GM19238 (cell line): ENCODE measurements around the gene ARNT2.

Experiments
- DNase-seq: peaks from one replicate; pipeline ENCODE4 v3.0.0; 2011; ENCODE audit warnings: low spot score; ENCODE audit not compliant: insufficient read length

Gene ARNT2

GRCh38 chr15:80550219-80550907 is 146.2 kb downstream of the ARNT2 start:
- DNase-seq: no peak

DNA sequence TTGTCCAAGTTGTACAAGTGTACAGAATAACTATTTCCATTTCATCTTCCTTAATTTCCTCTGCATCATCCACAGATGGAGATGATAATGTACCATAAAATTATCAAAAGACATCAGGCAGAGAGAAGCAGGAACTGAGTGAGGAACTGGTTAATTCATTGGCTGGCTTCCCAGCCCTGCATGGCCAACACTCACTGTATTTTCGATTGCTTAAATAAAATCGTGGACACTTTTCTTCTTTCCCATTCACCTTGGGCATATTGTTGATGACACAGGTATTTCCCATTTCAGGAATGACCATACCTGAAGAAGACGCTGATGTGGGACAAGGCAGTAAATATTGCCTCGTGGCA is 146.7 kb downstream of the ARNT2 start:
- DNase-seq: no peak

DNA sequence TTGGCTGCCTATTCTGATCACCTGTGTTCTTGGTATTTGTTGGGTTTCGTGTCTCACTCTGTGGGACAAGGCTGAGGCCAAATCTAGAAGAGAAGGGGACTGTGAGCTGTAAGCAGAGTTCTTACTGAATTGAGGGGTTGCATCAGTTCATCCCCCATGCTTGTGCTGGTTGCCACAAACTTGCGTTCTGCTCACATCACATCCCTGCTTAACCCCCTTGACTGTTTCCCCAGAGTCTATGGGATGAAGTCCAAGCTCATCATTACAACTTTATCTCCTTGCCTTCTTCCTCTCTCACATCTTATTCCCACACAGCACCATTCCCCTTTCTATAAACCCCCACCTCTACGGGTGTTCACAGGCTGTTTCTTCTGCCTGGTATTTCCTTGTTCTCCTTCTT is 147.2 kb downstream of the ARNT2 start:
- DNase-seq: no peak

DNA sequence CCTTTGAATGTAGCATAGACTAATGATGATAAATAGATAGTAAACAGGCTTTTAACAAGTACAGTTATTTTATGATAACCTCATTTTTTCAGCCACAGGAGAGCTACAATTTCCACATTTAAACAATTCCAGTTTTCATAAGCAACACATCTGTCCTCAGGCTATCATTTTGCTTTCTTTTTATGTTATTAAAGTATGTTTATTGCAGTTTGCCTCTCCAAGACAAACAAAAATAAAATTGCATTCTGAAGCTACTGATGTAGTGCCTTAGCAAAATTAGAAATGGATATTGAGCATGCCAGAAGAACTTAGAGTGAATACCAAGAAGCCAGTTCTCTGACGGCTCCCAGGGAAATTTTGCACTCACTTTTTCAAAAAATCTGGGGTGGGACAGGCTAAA is 150.4 kb downstream of the ARNT2 start:
- no peak for DNase-seq

DNA sequence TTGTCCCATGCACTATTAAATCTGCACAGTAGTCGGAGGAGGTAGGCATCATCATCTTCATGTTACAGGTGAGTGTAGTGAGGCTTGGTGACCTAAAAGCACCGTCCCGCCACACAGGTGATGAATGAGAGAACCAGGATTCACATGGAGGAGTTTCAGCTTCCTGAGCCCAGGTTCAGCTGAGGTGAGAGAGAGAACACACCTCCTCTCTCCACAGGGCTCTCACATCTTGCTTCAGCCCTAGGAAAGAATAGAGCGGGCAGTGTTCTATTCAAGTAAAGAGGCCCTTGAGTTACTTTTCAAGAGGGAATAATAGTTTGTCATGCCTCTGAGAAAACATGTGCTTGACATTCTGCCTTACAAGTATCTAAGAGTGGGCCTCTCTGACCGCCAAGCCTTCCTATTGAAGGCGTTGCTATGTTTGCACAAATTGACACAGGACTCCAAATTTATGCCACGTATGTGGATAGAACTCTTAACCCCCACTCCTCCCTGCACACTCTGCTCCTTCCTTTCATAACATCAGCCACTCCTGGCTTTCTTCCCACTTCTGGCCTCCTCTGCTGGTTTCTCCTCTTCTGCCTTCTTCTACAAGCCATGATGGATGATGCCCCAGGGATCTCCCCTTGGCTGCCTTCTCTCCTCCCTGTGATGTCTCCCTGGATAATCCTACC is 152.6 kb downstream of the ARNT2 start:
- no peak for DNase-seq

- DNase-seq: no peak
These were observed 153.5 kb downstream of the ARNT2 start for GRCh38 chr15:80557441-80558234.

- no peak for DNase-seq
These were observed 154.6 kb downstream of the ARNT2 start for GRCh38 chr15:80558631-80559319.

GRCh38 chr15:80559320-80559693 is 155.1 kb downstream of the ARNT2 start:
- DNase-seq: no peak

DNA sequence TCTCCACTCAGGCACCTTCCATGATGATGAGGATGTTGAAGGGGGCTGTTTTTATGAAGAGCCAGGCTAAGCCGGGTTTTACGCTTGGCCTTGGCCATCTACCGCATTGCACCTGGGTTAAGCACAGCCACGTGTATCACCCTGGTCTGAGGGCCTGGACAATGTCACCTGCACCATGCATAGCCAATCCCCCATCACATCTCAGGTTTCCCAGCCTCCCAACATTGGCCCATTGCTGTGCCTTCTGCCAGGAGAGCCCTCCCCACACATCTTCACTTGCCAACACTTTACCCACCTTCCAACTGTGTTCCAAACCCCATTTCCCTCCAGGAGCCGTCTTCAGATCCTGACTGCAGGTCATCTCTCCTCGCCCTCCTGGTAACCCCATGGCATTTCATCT is 155.6 kb downstream of the ARNT2 start:
- DNase-seq: no peak

- DNase-seq: no peak
These were observed 156.6 kb downstream of the ARNT2 start for GRCh38 chr15:80560601-80561400.

GRCh38 chr15:80561500-80561899 is 157.3 kb downstream of the ARNT2 start:
- DNase-seq: no peak

DNA sequence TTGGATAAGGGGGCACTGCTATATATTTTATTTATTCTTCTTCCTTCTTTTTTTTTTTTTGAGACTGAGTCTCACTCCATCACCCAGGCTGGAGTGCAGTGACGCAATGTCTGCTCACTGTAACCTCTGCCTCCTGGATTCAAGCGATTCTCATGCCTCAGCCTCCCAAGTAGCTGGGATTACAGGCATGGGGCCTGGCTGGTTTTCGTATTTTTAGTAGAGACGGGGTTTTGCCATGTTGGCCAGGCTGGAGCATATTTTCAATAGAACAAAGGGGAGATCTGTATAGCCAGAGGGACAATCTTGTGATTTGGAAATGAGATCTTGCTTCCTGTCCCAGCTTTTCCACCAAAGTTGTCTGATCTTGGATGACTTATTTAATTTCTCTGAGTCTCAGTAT is 157.9 kb downstream of the ARNT2 start:
- DNase-seq: no peak

GRCh38 chr15:80562846-80563245 is 158.7 kb downstream of the ARNT2 start:
- DNase-seq: no peak

DNA sequence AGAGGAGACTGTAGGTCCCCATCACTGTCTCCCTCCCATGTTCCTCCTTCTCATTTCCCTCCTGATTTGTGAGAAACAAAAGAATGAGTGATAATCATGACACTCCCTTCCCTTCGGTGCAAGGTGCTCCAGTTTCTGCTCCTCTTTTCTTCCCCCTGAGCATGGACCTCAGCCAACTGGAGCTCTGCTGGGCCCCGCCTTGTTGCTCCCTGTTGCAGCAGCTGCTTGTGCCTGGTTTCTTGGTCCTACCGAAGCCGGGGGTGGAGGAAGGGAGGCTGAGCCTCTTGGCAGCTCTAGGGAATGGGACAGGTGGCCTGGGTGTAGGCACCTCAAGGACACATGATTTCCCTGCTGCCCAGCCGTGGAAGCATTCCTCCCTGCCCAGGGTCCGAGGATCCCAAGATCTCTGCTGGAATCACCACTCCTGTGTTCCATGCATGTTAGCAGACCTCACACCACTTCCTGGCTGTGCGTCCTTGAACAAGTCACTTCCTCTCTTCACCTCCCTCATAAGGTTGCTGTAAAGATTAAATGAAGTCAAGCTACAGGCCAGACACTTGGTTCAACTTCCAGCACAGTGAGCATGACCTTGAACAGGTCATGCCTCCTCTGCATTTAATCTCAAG is 159.3 kb downstream of the ARNT2 start:
- no peak for DNase-seq

DNA sequence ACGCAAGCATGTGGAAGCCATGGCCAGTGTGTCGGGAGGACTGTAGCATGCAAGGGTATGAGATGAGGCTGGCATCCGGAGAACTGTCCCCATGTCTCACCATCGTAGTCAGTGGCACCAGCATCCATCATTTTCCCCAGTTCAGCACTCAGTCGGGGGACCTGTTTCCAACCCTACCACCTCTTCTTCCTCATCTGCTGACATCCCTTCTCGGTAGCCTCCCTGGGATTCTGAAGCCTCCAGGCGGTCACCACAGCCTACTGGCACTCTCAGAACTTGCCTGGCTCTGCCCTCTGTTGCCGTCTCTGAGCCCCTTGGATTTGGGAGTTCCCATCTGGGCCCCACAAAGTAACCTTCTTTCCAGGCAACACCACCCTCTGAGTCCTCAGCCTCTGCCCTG is 159.9 kb downstream of the ARNT2 start:
- DNase-seq: no peak

GRCh38 chr15:80565398-80565797 is 161.2 kb downstream of the ARNT2 start:
- no peak for DNase-seq

- DNase-seq: no peak
These were observed 161.8 kb downstream of the ARNT2 start for GRCh38 chr15:80565988-80566387.

DNA sequence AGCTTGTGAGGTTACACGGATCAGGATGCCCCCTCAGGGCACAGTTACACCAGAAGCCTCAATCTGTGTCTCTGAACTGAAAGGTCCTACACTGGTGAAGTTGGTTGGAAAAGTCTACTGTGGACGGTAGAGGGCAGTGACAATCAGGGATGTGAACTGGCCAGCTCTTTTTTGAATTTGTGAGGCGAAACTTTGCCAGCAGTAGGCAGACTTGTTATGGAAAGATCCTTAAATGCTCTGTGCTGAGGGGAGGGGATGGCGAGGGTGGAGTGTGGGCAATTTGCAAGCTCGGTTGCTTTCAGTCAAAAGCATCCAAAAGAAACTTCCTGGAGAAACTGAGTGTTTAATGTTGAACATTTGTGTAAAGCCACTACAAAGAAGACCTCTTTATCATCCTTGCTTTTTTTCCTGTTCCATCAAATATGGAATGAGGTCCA is 163.6 kb downstream of the ARNT2 start:
- DNase-seq: peak; percentile 27

DNA sequence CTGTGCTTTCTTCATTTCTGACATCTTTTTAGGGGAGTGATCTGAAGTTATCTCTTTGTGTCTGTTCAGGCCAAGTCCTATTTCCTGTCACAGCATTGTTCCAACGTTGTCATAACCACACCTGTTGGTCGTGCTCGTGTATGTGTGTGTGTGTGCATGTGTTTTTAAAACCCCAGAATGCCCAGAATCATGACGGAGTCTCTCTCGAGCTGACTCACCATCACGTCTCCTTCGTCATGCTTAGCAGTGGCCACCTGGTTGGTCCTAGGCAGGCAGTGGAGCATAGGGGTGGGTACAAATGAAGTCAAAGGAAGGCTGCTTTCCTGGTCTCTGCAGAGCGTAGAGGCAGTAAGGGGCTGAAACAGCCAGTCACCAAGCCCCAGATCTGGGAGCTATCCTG is 164.1 kb downstream of the ARNT2 start:
- DNase-seq: no peak

GRCh38 chr15:80568876-80569605 is 164.9 kb downstream of the ARNT2 start:
- no peak for DNase-seq
